KMS-11 (cell line): ENCODE data around the gene TXNRD2.

Source experiments
- H2AFZ ChIP-seq: fragments of 200-600 bp; sonication (generic); 2 replicates; pipeline ENCODE4 v1.6.1; 2016; ENCODE audit warnings: antibody characterized with exemption, mixed run types, low read depth
- H3K27ac ChIP-seq: fragments of 200-600 bp; sonication (generic); 2 replicates; pipeline ENCODE4 v1.6.1; 2016; ENCODE audit warnings: mild to moderate bottlenecking, mixed run types
- H3K27me3 ChIP-seq: fragments of 200-600 bp; sonication (generic); 2 replicates; pipeline ENCODE4 v1.6.1; 2017; ENCODE audit warnings: mild to moderate bottlenecking, low read depth, mixed run types, moderate library complexity; ENCODE audit not compliant: insufficient read depth
- H3K36me3 ChIP-seq: fragments of 200-600 bp; sonication (generic); 2 replicates; pipeline ENCODE4 v1.6.1; 2017; ENCODE audit warnings: mild to moderate bottlenecking, mixed run types; ENCODE audit not compliant: insufficient read depth
- H3K4me1 ChIP-seq: fragments of 200-600 bp; sonication (generic); 2 replicates; pipeline ENCODE4 v1.6.1; 2016; ENCODE audit warnings: mild to moderate bottlenecking, low read depth, mixed run types; ENCODE audit not compliant: poor library complexity, severe bottlenecking
- H3K4me2 ChIP-seq: fragments of 200-600 bp; sonication (generic); 2 replicates; pipeline ENCODE4 v1.7.0; 2016; ENCODE audit warnings: mild to moderate bottlenecking, mixed run types
- H3K4me3 ChIP-seq: fragments of 200-600 bp; sonication (generic); IDR thresholded peaks from 2 replicates; pipeline ENCODE4 v1.6.1; 2017; ENCODE audit warnings: low read depth, low read length, mixed read lengths; ENCODE audit not compliant: insufficient read depth
- H3K79me2 ChIP-seq: fragments of 200-600 bp; sonication (generic); 2 replicates; pipeline ENCODE4 v1.6.1; 2016; ENCODE audit warnings: low read depth, mixed run types; ENCODE audit not compliant: insufficient read depth
- H3K9ac ChIP-seq: fragments of 200-600 bp; sonication (generic); 2 replicates; pipeline ENCODE4 v1.6.1; 2016; ENCODE audit warnings: mild to moderate bottlenecking, mixed run types
- H4K20me1 ChIP-seq: fragments of 200-600 bp; sonication (generic); 2 replicates; pipeline ENCODE4 v1.6.1; 2016; ENCODE audit warnings: mild to moderate bottlenecking, mixed run types; ENCODE audit not compliant: insufficient read depth
- CTCF ChIP-seq: fragments of 200-600 bp; sonication (generic); conservative IDR thresholded peaks from 2 replicates; pipeline ENCODE4 v1.6.1; 2017; ENCODE audit warnings: low read depth, mild to moderate bottlenecking, antibody characterized with exemption, low read length, moderate library complexity, mixed read lengths

The TXNRD2 gene

GRCh38 chr22:19842393-19843106 is 99.1 kb downstream of the TXNRD2 start:
- Histone ChIP-seq H3K4me2 (no peak overlapping the region), H3K79me2 (no peaks in the 10 kb centered on the region), H3K27ac (no peak overlapping the region), H3K36me3 (no peaks in the 10 kb centered on the region), H3K9ac (no peak overlapping the region), H2AFZ (no peak overlapping the region), H3K27me3 (no peaks in the 10 kb centered on the region), H4K20me1 (no peaks in the 10 kb centered on the region), H3K4me1 (no peaks in the 10 kb centered on the region), H3K4me3 (no peak overlapping the region)
- TF ChIP-seq CTCF: no peak

DNA sequence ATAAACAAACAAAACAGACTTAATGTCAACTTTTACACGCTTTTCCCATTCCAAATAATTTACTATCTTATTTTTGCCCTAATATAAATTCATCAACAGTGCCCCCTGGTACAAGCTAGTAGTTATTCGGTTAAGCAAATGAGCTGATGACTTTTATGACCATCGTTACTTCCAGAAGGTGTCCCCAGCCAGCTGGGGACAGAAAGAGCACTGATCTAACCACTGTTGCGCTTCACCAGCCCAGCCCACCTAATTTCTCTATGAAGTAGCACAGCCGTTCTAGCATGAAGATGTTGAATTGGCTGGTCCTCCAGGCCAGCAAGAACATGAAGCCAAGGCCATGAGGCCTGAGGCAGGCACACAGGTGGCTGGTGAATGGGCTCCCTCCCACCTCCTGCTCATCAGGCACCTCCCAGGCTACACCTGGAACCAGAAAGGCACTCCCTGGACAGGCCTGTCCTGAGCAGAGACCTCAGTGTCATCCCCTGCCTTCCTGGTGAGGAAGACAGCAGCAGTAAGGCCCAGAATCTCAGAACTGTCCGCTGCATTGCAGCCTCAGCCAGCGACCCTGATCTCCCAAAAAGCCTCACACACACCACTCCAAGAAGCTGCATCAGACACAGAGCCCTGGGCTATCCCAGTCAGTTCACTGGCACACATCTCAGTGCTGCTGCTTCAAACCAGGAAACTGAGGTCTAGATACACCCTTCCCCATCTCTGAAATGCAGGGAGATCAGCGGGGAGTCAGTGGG is 99.8 kb downstream of the TXNRD2 start:
- Histone ChIP-seq H3K4me2 (no peak overlapping the region), H3K79me2 (no peaks in the 10 kb centered on the region), H3K27me3 (no peaks in the 10 kb centered on the region), H3K36me3 (no peaks in the 10 kb centered on the region), H3K27ac (no peak overlapping the region), H3K4me1 (no peaks in the 10 kb centered on the region), H3K4me3 (no peak overlapping the region), H4K20me1 (no peaks in the 10 kb centered on the region), H2AFZ (no peak overlapping the region), H3K9ac (no peak overlapping the region)
- TF ChIP-seq CTCF: no peak

- H3K79me2 ChIP-seq: no peaks in the 10 kb centered on the region
- no peaks in the 10 kb centered on the region for H3K36me3 ChIP-seq
- H3K9ac ChIP-seq: no peak overlapping the region
- H3K27me3 ChIP-seq: no peaks in the 10 kb centered on the region
- H3K4me1 ChIP-seq: peaks cover 5% of the 10 kb centered on the region
- H3K4me3 ChIP-seq: no peak overlapping the region
- no peak overlapping the region for H3K4me2 ChIP-seq
- no peak overlapping the region for H3K27ac ChIP-seq
- no peak for TF ChIP-seq CTCF
- no peak overlapping the region for H2AFZ ChIP-seq
- no peaks in the 10 kb centered on the region for H4K20me1 ChIP-seq
Observed at GRCh38 chr22:19840955-19841640, 100.5 kb downstream of the TXNRD2 start.

- no peak overlapping the region for H3K4me3 ChIP-seq
- no peak for TF ChIP-seq CTCF
- peaks cover 10% of the 10 kb centered on the region for H3K4me1 ChIP-seq
- no peaks in the 10 kb centered on the region for H4K20me1 ChIP-seq
- H2AFZ ChIP-seq: no peak overlapping the region
- no peaks in the 10 kb centered on the region for H3K79me2 ChIP-seq
- H3K27ac ChIP-seq: no peak overlapping the region
- H3K27me3 ChIP-seq: no peaks in the 10 kb centered on the region
- no peak overlapping the region for H3K4me2 ChIP-seq
- no peaks in the 10 kb centered on the region for H3K36me3 ChIP-seq
- no peak overlapping the region for H3K9ac ChIP-seq
Observed at GRCh38 chr22:19840059-19840458, 101.6 kb downstream of the TXNRD2 start.
